ENCODE data around the gene CCDC17. TPM values are rescaled to one million over a fixed set of nuclear protein-coding genes. Genes with fewer than 3 reads are reported as not detected.

The CCDC17 gene
- 1 to 10 TPM; 1.8 to 2.4 TPM for total RNA-seq

DNA sequence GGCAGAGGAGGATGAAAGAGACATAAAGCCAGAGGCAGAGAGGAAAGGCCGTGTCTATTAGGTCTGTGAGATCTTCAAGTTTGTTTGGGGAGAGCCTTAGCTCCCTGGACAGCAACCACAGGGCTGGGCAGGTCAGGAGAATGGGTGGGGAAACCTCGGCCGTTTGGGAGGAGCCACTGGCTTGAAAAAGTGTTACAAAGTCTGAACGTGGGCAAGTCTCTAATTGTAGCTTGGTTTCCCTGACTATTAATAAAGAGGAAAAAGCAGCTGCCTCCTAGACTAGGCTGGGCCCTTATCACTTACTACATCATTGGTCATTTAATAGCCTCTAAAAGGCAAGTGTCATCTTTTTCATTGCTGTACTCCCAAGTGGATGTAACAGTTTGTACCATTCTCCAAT is at the start of gene CCDC17:
CCDC17 (minus strand) TSS at position 83 of the 400 bp plus-strand sequence. CDS start 145 bp downstream, outside the sequence.
- Histone ChIP-seq H3K27me3 (no peaks in the 10 kb centered on the region), H3K4me1 (no peaks in the 10 kb centered on the region), H3K9ac (ENCODE audit: low read depth in 2 of 2, low read length in 2 of 2) (no peak within 1 kb of the TSS), H3K4me3 (no peak within 1 kb of the TSS), H3K9me3 (no peaks in the 10 kb centered on the region), H3K27ac (no peak within 1 kb of the TSS), H3K36me3 (peaks cover 4% of the 10 kb centered on the region)
- TF ChIP-seq, protein P1, sequence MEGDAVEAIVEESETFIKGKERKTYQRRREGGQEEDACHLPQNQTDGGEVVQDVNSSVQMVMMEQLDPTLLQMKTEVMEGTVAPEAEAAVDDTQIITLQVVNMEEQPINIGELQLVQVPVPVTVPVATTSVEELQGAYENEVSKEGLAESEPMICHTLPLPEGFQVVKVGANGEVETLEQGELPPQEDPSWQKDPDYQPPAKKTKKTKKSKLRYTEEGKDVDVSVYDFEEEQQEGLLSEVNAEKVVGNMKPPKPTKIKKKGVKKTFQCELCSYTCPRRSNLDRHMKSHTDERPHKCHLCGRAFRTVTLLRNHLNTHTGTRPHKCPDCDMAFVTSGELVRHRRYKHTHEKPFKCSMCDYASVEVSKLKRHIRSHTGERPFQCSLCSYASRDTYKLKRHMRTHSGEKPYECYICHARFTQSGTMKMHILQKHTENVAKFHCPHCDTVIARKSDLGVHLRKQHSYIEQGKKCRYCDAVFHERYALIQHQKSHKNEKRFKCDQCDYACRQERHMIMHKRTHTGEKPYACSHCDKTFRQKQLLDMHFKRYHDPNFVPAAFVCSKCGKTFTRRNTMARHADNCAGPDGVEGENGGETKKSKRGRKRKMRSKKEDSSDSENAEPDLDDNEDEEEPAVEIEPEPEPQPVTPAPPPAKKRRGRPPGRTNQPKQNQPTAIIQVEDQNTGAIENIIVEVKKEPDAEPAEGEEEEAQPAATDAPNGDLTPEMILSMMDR (IDR thresholded peaks at IDR 0.05): no peak
- DNase-seq: no peak
- intact Hi-C loops (cut with DNase I): no loop called here

DNA sequence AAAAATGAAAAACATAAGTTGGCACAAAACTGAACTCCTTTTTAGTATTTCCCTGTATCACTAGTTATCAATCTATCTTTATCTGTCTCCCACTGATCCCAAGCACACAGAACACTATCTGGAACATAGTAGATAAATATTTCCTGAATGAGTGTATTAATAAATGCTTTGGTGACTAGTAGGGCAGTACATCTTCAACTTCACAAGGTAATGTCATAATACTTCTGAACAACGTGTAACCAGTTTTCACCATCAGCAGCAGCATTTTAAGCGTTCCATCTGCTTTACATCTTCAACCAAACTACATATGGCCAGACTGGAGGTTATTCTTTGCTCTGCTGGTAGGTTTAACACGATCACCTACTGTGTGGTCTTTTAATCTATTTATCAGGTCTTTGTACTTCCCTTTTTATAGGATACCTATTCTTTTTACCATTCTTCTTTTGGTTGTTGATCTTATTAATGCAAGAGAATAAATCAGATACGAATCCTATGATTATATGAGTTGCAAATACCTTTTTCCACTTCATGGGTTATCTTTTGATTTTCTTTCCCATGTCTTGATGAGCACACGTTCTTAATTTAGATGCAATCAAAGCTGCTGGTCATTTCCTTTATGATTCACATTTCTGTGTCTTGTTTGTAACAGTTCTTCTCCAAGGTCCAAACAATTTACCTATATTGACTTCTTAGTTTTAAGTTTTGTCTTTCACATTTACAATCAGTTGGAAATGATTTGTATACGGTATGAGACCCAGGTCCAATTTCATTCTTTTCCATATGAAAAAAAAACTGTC is 46.2 kb upstream of the CCDC17 start:
- no peak overlapping the region for H3K9ac ChIP-seq (ENCODE audit: low read depth in 2 of 2, low read length in 2 of 2)
- no peaks in the 10 kb centered on the region for H3K36me3 ChIP-seq
- no peaks in the 10 kb centered on the region for H3K9me3 ChIP-seq
- intact Hi-C loops (cut with DNase I): no loop called here
- no peaks in the 10 kb centered on the region for H3K27me3 ChIP-seq
- DNase-seq: no peak
- no peak overlapping the region for H3K4me3 ChIP-seq
- H3K27ac ChIP-seq: no peak overlapping the region
- peaks cover 11% of the 10 kb centered on the region for H3K4me1 ChIP-seq
- TF ChIP-seq, protein P1 (IDR thresholded peaks at IDR 0.05): no peak

DNA sequence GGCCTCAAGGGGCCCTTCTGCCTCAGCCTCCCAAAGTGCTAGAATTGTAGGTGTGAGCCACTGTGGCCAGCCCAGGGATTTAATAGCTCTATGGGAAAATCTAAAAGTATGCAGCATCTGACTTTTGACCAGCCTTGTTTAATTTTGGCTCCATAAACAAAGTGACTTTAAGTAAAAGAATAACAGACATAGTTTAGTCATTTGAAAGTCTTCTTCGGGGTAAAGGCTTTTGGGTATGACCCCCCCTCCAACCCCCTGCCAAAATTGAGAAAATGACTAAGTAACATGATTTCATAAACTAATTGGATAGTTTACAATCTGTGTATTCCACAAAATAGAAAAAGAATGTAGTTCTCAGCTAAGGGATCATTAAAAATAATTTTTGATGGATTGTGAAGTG is 45.5 kb upstream of the CCDC17 start:
- DNase-seq: no peak
- Histone ChIP-seq H3K27me3 (no peaks in the 10 kb centered on the region), H3K9me3 (no peaks in the 10 kb centered on the region), H3K4me3 (no peak overlapping the region), H3K9ac (ENCODE audit: low read depth in 2 of 2, low read length in 2 of 2) (no peak overlapping the region), H3K27ac (no peak overlapping the region), H3K36me3 (no peaks in the 10 kb centered on the region), H3K4me1 (peaks cover 11% of the 10 kb centered on the region)
- intact Hi-C loops (cut with DNase I): no loop called here
- TF ChIP-seq, protein P1 (IDR thresholded peaks at IDR 0.05): no peak

DNA sequence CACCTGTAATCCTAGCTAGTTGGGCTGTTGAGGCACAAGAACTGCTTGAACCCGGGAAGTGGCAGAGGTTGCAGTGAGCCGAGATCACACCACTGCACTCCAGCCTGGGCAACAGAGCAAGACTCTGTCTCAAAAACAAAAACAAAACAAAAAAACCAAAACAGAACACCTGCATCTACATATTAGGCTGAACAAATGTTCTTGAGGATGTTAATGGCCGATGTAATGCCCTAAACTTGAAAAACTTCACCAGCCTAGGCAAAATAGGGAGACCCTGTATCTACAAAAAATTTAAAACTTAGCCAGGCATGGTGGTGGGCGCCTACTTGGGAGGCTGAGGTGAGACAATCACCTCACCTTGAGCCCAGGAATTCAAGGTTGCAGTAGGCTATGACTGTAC is 44.7 kb upstream of the CCDC17 start:
- peaks cover 6% of the 10 kb centered on the region for H3K4me1 ChIP-seq

DNA sequence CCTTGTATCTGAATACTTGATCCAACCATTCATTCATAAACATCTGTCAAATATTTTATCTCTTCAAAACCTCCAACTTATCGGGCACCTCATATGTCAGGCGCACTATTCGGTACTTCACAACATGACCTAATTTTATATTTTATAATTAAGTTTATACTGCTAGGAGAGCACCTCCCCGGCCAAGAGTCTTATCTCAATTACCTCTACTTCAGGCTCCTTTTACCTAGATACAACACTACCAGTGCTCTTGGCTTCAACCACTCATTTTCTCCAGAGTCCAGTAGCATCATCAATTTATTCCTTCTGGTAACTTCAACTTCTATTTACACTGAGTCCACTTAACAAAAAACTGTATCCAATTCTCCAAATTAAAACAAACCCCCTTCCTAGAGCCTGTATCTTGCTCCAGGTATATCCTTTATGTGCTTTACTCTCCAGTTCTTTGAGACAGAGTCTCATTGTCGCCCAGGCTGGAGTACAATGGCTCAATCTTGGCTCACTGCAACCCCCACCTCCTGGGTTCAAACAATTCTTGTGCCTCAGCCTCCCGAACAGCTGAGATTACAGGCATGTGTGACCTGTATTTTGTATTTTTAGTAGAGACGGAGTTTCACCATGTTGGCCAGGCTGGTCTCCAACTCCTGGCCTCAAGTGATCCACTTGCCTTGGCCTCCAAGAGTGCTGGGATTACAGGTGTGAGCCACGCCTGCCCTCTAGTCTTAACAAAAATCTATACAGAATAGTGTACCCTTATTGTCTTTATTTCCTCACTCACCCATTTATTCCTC is 43.7 kb upstream of the CCDC17 start:
- TF ChIP-seq, protein P1 (IDR thresholded peaks at IDR 0.05): no peak
- Histone ChIP-seq H3K27ac (no peak overlapping the region), H3K4me1 (peaks cover 6% of the 10 kb centered on the region), H3K36me3 (no peaks in the 10 kb centered on the region), H3K27me3 (no peaks in the 10 kb centered on the region), H3K4me3 (no peak overlapping the region), H3K9me3 (no peaks in the 10 kb centered on the region), H3K9ac (ENCODE audit: low read depth in 2 of 2, low read length in 2 of 2) (no peak overlapping the region)
- intact Hi-C loops (cut with DNase I): no loop called here
- DNase-seq: no peak

More for the DNA sequence above, 44.7 kb upstream of the CCDC17 start:
- Histone ChIP-seq H3K9ac (ENCODE audit: low read depth in 2 of 2, low read length in 2 of 2) (no peak overlapping the region), H3K27me3 (no peaks in the 10 kb centered on the region), H3K4me3 (no peak overlapping the region), H3K36me3 (no peaks in the 10 kb centered on the region), H3K27ac (no peak overlapping the region), H3K9me3 (no peaks in the 10 kb centered on the region)
- DNase-seq: no peak
- TF ChIP-seq, protein P1 (IDR thresholded peaks at IDR 0.05): no peak
- intact Hi-C loops (cut with DNase I): no loop called here
